ENCODE data around the gene ACACB. TPM values are rescaled to one million over a fixed set of nuclear protein-coding genes. Genes with fewer than 3 reads are reported as not detected.

The ACACB gene
- total and polyA plus RNA-seq, 8 donors: 12.5 to 21.3 (median 15.8) TPM

GRCh38 chr12:109186993-109187653 is 70.7 kb downstream of the ACACB start:
- intact Hi-C loops (cut with DNase I): no loop called here
- no peak overlapping the region for H3K27ac ChIP-seq
- no peaks in the 10 kb centered on the region for H3K4me1 ChIP-seq
- no peaks in the 10 kb centered on the region for H3K27me3 ChIP-seq
- peaks cover 0 to 49% of the 10 kb centered on the region in 2 donors for H3K36me3 ChIP-seq
- H3K4me3 ChIP-seq: no peak overlapping the region
- no peak for DNase-seq
- TF ChIP-seq CTCF (IDR thresholded peaks at IDR 0.05): no peak
- no peaks in the 10 kb centered on the region for H3K9me3 ChIP-seq
- no peak for ATAC-seq

GRCh38 chr12:109188108-109188712 is 71.8 kb downstream of the ACACB start:
- Histone ChIP-seq H3K4me1 (no peaks in the 10 kb centered on the region), H3K9me3 (no peaks in the 10 kb centered on the region), H3K4me3 (no peak overlapping the region), H3K27me3 (no peaks in the 10 kb centered on the region), H3K27ac (no peak overlapping the region), H3K36me3 (peaks cover 0 to 48% of the 10 kb centered on the region in 2 donors)
- intact Hi-C loops (cut with DNase I): no loop called here
- DNase-seq (no peak), ATAC-seq (no peak)
- TF ChIP-seq CTCF (IDR thresholded peaks at IDR 0.05): no peak

- TF ChIP-seq CTCF (IDR thresholded peaks at IDR 0.05): no peak
- Histone ChIP-seq H3K4me3 (no peak overlapping the region), H3K4me1 (no peaks in the 10 kb centered on the region), H3K27ac (no peak overlapping the region), H3K36me3 (peaks cover 0 to 57% of the 10 kb centered on the region in 2 donors), H3K9me3 (no peaks in the 10 kb centered on the region), H3K27me3 (no peaks in the 10 kb centered on the region)
- DNase-seq (no peak), ATAC-seq (no peak)
- intact Hi-C loops (cut with DNase I): no loop called here
Observed at GRCh38 chr12:109189291-109189690, 72.9 kb downstream of the ACACB start.

- no peak for TF ChIP-seq CTCF (IDR thresholded peaks at IDR 0.05)
- intact Hi-C loops (cut with DNase I): no loop called here
- no peak overlapping the region for H3K4me3 ChIP-seq
- DNase-seq (no peak), ATAC-seq (no peak)
- peaks cover 0 to 63% of the 10 kb centered on the region in 2 donors for H3K36me3 ChIP-seq
- H3K27me3 ChIP-seq: no peaks in the 10 kb centered on the region
- no peak overlapping the region for H3K27ac ChIP-seq
- H3K4me1 ChIP-seq: no peaks in the 10 kb centered on the region
- H3K9me3 ChIP-seq: no peaks in the 10 kb centered on the region
Observed at GRCh38 chr12:109191621-109192250, 75.3 kb downstream of the ACACB start.

- no peak for DNase-seq
- no peak for TF ChIP-seq CTCF (IDR thresholded peaks at IDR 0.05)
- Histone ChIP-seq H3K27ac (no peak overlapping the region), H3K9me3 (no peaks in the 10 kb centered on the region), H3K4me3 (no peak overlapping the region), H3K27me3 (no peaks in the 10 kb centered on the region), H3K4me1 (no peaks in the 10 kb centered on the region), H3K36me3 (peaks cover 0 to 65% of the 10 kb centered on the region in 2 donors)
- no peak for ATAC-seq
- intact Hi-C loops (cut with DNase I): no loop called here
Observed at GRCh38 chr12:109192358-109192757, 76.0 kb downstream of the ACACB start.
